Breast epithelium (tissue), 4 donors: ENCODE data around the gene RFT1. TPM values are rescaled to one million over a fixed set of nuclear protein-coding genes. Genes with fewer than 3 reads are reported as not detected.
A peak's percentile ranks its signal among the peaks of the same experiment; 100 is the strongest.

ENCODE experiments used
- DNase-seq, 2 donors: peaks; one replicate each; pipeline ENCODE4 v3.0.0-alpha.2; 2019; ENCODE audit warnings: low spot score in 2 of 2
- H3K27ac ChIP-seq, 2 donors: fragments of 200-600 bp; sonication (generic) in 1 of 2; one replicate each; pipeline ENCODE4 v1.5.1; 2016 to 2019; ENCODE audit warnings: mild to moderate bottlenecking in 1 of 2
- H3K27me3 ChIP-seq, 2 donors: fragments of 200-600 bp; sonication (generic) in 1 of 2; one replicate each; pipeline versions ENCODE4 v1.5.1 to v1.6.0; 2017 to 2019; ENCODE audit warnings: control low read depth in 1 of 2, mild to moderate bottlenecking in 1 of 2
- H3K36me3 ChIP-seq: fragments of 200-600 bp; one replicate; pipeline ENCODE4 v1.5.1; 2019
- H3K4me1 ChIP-seq, 2 donors: fragments of 200-600 bp; sonication (generic); one replicate each; pipeline ENCODE4 v1.5.1; 2016 to 2019; ENCODE audit warnings: control low read depth in 1 of 2
- H3K4me3 ChIP-seq, 3 donors: fragments of 200-600 bp; sonication (generic); 1 replicate in 2 of 3; 2 replicates in 1 of 3; pipeline ENCODE4 v1.5.1; 2016 to 2019; ENCODE audit warnings: mild to moderate bottlenecking in 3 of 3, moderate library complexity in 2 of 3
- H3K9me3 ChIP-seq, 2 donors: fragments of 200-600 bp; sonication (generic) in 1 of 2; one replicate each; pipeline ENCODE4 v1.5.1; 2016 to 2019; ENCODE audit warnings: control low read depth in 1 of 2
- CTCF ChIP-seq, 3 donors: fragments of 450-650 bp; IDR thresholded peaks; one replicate each; pipeline ENCODE4 v1.5.1; 2016 to 2017; ENCODE audit warnings: antibody characterized with exemption in 3 of 3, mild to moderate bottlenecking in 3 of 3, moderate library complexity in 3 of 3
- POLR2A ChIP-seq: fragments of 450-650 bp; IDR thresholded peaks from one replicate; pipeline ENCODE4 v1.6.1; 2016; ENCODE audit warnings: antibody characterized with exemption, mild to moderate bottlenecking, moderate library complexity
- POLR2AphosphoS5 ChIP-seq, 3 donors: sonication (generic); formaldehyde crosslinking; IDR thresholded peaks; one replicate each; pipeline ENCODE4 v1.6.1; 2017; ENCODE audit warnings: antibody characterized with exemption in 3 of 3
- intact Hi-C: fragments of 100-400 bp; cut with DNase I; formaldehyde crosslinking; loops from one replicate; pipeline ENCODE4 v1.15.1; 2023; ENCODE audit warnings: low total_unique reads
- total RNA-seq, 3 donors: library from RNA; depleted of rRNA; stranded (reverse); fragments of >200 nt; gene quantifications; one replicate each; pipeline ENCODE4 v1.1.0, GENCODE V29; 2016

Gene RFT1
- total RNA-seq, 3 donors from 2014 or later, result 9.5 to 11.7 (median 10.1) TPM

GRCh38 chr3:53114412-53115074 is 15.7 kb downstream of the RFT1 start:
- Histone ChIP-seq H3K4me1 (peaks cover 0 to 3% of the 10 kb centered on the region in 2 donors), H3K27me3 (no peaks in the 10 kb centered on the region), H3K4me3 (no peak overlapping the region), H3K36me3 (peaks cover 6% of the 10 kb centered on the region), H3K27ac (no peak overlapping the region), H3K9me3 (no peaks in the 10 kb centered on the region)
- intact Hi-C loops, result loop anchor here (5.0 kb wide), 1 partner anchor 83 kb away; no protein-coding TSS in a partner anchor
- DNase-seq, result no peak
- TF ChIP-seq POLR2AphosphoS5 (IDR thresholded peaks at IDR 0.05) (no peak), CTCF (IDR thresholded peaks at IDR 0.05) (no peak), POLR2A (no peak)

- Histone ChIP-seq H3K4me3 (no peak overlapping the region), H3K36me3 (peaks cover 1% of the 10 kb centered on the region), H3K27ac (no peak overlapping the region), H3K27me3 (no peaks in the 10 kb centered on the region), H3K9me3 (no peaks in the 10 kb centered on the region), H3K4me1 (peaks cover 0 to 8% of the 10 kb centered on the region in 2 donors)
- TF ChIP-seq POLR2A, result no peak
- no peak for TF ChIP-seq POLR2AphosphoS5 (IDR thresholded peaks at IDR 0.05)
- TF ChIP-seq CTCF (IDR thresholded peaks at IDR 0.05), result peak; percentile 86 to 96 (median 93)
- intact Hi-C loops, result loop anchor here (5.0 kb wide), 1 partner anchor 83 kb away; no protein-coding TSS in a partner anchor
- DNase-seq, result peak; percentile 73 to 78
Measured at GRCh38 chr3:53114011-53114400, 16.2 kb downstream of the RFT1 start.

GRCh38 chr3:53113293-53114010 is 16.8 kb downstream of the RFT1 start:
- TF ChIP-seq POLR2A (no peak), POLR2AphosphoS5 (IDR thresholded peaks at IDR 0.05) (no peak), CTCF (IDR thresholded peaks at IDR 0.05) (no peak)
- Histone ChIP-seq H3K4me3 (no peak overlapping the region), H3K9me3 (no peaks in the 10 kb centered on the region), H3K27ac (no peak overlapping the region), H3K36me3 (no peaks in the 10 kb centered on the region), H3K27me3 (no peaks in the 10 kb centered on the region), H3K4me1 (peaks cover 0 to 8% of the 10 kb centered on the region in 2 donors)
- intact Hi-C loops, result loop anchor here (5.0 kb wide), 1 partner anchor 84 kb away; no protein-coding TSS in a partner anchor
- no peak for DNase-seq

GRCh38 chr3:53111822-53112221 is 18.4 kb downstream of the RFT1 start:
- no peaks in the 10 kb centered on the region for H3K27me3 ChIP-seq
- peaks cover 0 to 8% of the 10 kb centered on the region in 2 donors for H3K4me1 ChIP-seq
- H3K4me3 ChIP-seq, result no peak overlapping the region
- no peak overlapping the region for H3K27ac ChIP-seq
- H3K9me3 ChIP-seq, result no peaks in the 10 kb centered on the region
- no peak for TF ChIP-seq POLR2A
- no peak for TF ChIP-seq POLR2AphosphoS5 (IDR thresholded peaks at IDR 0.05)
- TF ChIP-seq CTCF (IDR thresholded peaks at IDR 0.05), result no peak
- no peak for DNase-seq
- intact Hi-C loops, result loop anchor here (5.0 kb wide), 1 partner anchor 85 kb away; no protein-coding TSS in a partner anchor
- no peaks in the 10 kb centered on the region for H3K36me3 ChIP-seq
